ENCODE results near the gene SMIM30.

GRCh38 chr7:113119429-113119828 lies 1.1 kb upstream of the SMIM30 start:
- no peak for TF ChIP-seq CTCF (IDR thresholded peaks at IDR 0.05; ENCODE audit: insufficient read depth, low read depth, low read length)
- no peak for TF ChIP-seq EZH2 (IDR thresholded peaks at IDR 0.05; ENCODE audit: insufficient read depth, low read length)

Measured in astrocyte (in vitro differentiated cells and primary cell).